HepG2 (cell line): Measurements from ENCODE around the gene STC2. TPM values are rescaled to one million over a fixed set of nuclear protein-coding genes. Genes with fewer than 3 reads are reported as not detected.

Experiments
- AGO1 ChIP-seq: fragments of 200-400 bp; formaldehyde crosslinking; IDR thresholded peaks from 2 replicates; pipeline ENCODE4 v1.6.1; 2017; ENCODE audit warnings: mild to moderate bottlenecking, low read depth, low read length, moderate library complexity; ENCODE audit not compliant: poor library complexity, severe bottlenecking
- CBX2 ChIP-seq, 2 experiments: fragments of 200-600 bp in 1 of 2; sonication (generic); formaldehyde crosslinking in 1 of 2; IDR thresholded peaks; 2 replicates each; pipeline versions ENCODE4 v1.7.0 to v1.8.1; 2018 to 2022; ENCODE audit warnings: low read depth in 2 of 2, low read length in 1 of 2, mild to moderate bottlenecking in 1 of 2, missing genetic modification reagents in 1 of 2
- DBP ChIP-seq: sonication (generic); formaldehyde crosslinking; IDR thresholded peaks from 2 replicates; pipeline ENCODE4 v1.4.0; 2020; ENCODE audit warnings: missing genetic modification reagents; ENCODE audit errors: not compliant biosample characterization
- FOXO4 ChIP-seq: sonication (generic); formaldehyde crosslinking; conservative IDR thresholded peaks from 2 replicates; pipeline ENCODE4 v1.8.1; 2023; ENCODE audit warnings: missing genetic modification reagents
- GPN1 ChIP-seq: sonication (generic); formaldehyde crosslinking; IDR thresholded peaks from 2 replicates; pipeline ENCODE4 v1.5.1; 2020; ENCODE audit warnings: missing genetic modification reagents, borderline replicate concordance
- IKZF5 ChIP-seq: IDR thresholded peaks from 2 replicates; pipeline ENCODE4 v1.6.1; 2018; ENCODE audit warnings: missing genetic modification reagents, mild to moderate bottlenecking, missing compliant biosample characterization
- MIXL1 ChIP-seq: IDR thresholded peaks from 2 replicates; pipeline ENCODE4 v1.6.1; 2016
- SRSF1 ChIP-seq: fragments of 200-400 bp; formaldehyde crosslinking; optimal IDR thresholded peaks from 2 replicates; pipeline ENCODE3; 2017; ENCODE audit warnings: mild to moderate bottlenecking, low read depth, low read length, moderate library complexity
- polyA plus RNA-seq, 8 experiments: library from polyadenylated mRNA; depleted of rRNA in 3 of 8; stranded (reverse) in 7 of 8; unstranded in 1 of 8; fragments of >200 nt; fragmentation: Illumina TruSeq in 4 of 8; extraction: Trizol in 4 of 8; gene quantifications; 2 replicates each; pipeline versions ENCODE4 v1.2.1 to v1.2.3, GENCODE V29; 2011 to 2016; ENCODE audit warnings: low read depth in 4 of 8, missing spikeins in 1 of 8, mixed read lengths in 1 of 8; ENCODE audit not compliant: insufficient read depth in 1 of 8
- total RNA-seq, 5 experiments: library from RNA; depleted of rRNA; stranded (reverse); fragments of >200 nt; fragmentation: Illumina TruSeq; extraction: Trizol; gene quantifications; 2 replicates each; pipeline ENCODE4 v1.2.3, GENCODE V29; 2016; ENCODE audit warnings: low read depth in 1 of 5
- TF ChIP-seq, protein P1 (sequence below): sonication (generic); formaldehyde crosslinking; IDR thresholded peaks from 2 replicates; pipeline ENCODE4 v1.4.0; 2020; ENCODE audit warnings: missing genetic modification reagents, mild to moderate bottlenecking, borderline replicate concordance
- TF ChIP-seq, protein P2 (sequence below): sonication (generic); formaldehyde crosslinking; IDR thresholded peaks from 2 replicates; pipeline ENCODE4 v1.5.0; 2020; ENCODE audit warnings: mild to moderate bottlenecking, missing genetic modification reagents, borderline replicate concordance

STC2 gene
- total and polyA plus RNA-seq, 2 of the 13 experiments (the other 11 are each of a cell fraction or from before 2014, with no cell fraction given), result 27.1 to 69.2 TPM

- TF ChIP-seq, protein P1, sequence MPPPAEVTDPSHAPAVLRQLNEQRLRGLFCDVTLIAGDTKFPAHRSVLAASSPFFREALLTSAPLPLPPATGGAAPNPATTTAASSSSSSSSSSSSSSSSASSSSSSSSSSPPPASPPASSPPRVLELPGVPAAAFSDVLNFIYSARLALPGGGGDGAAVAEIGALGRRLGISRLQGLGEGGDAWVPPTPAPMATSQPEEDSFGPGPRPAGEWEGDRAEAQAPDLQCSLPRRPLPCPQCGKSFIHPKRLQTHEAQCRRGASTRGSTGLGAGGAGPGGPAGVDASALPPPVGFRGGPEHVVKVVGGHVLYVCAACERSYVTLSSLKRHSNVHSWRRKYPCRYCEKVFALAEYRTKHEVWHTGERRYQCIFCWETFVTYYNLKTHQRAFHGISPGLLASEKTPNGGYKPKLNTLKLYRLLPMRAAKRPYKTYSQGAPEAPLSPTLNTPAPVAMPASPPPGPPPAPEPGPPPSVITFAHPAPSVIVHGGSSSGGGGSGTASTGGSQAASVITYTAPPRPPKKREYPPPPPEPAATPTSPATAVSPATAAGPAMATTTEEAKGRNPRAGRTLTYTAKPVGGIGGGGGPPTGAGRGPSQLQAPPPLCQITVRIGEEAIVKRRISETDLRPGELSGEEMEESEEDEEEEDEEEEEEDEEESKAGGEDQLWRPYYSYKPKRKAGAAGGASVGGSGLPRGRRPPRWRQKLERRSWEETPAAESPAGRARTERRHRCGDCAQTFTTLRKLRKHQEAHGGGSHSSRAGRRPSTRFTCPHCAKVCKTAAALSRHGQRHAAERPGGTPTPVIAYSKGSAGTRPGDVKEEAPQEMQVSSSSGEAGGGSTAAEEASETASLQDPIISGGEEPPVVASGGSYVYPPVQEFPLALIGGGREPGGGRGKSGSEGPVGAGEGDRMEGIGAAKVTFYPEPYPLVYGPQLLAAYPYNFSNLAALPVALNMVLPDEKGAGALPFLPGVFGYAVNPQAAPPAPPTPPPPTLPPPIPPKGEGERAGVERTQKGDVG (CRISPR knock-in tag), result peak; percentile 84; the same call in 1 of the 2 replicates
- TF ChIP-seq FOXO4 (no peak), GPN1 (CRISPR knock-in tag) (0 out of 2 replicates have a peak, but pooled peaks have one; percentile 79), DBP (CRISPR knock-in tag) (peak; percentile 86), SRSF1 (no peak), CBX2 (IDR thresholded peaks at IDR 0.05; ENCODE audit: low read depth, low read length) (no peak), CBX2 (CRISPR knock-in tag; IDR thresholded peaks at IDR 0.05; ENCODE audit: low read depth) (peak; percentile 99), IKZF5 (CRISPR knock-in tag) (peak; percentile 97), MIXL1 (CRISPR knock-in tag) (peak; percentile 75), AGO1 (no peak)
- TF ChIP-seq, protein P2, sequence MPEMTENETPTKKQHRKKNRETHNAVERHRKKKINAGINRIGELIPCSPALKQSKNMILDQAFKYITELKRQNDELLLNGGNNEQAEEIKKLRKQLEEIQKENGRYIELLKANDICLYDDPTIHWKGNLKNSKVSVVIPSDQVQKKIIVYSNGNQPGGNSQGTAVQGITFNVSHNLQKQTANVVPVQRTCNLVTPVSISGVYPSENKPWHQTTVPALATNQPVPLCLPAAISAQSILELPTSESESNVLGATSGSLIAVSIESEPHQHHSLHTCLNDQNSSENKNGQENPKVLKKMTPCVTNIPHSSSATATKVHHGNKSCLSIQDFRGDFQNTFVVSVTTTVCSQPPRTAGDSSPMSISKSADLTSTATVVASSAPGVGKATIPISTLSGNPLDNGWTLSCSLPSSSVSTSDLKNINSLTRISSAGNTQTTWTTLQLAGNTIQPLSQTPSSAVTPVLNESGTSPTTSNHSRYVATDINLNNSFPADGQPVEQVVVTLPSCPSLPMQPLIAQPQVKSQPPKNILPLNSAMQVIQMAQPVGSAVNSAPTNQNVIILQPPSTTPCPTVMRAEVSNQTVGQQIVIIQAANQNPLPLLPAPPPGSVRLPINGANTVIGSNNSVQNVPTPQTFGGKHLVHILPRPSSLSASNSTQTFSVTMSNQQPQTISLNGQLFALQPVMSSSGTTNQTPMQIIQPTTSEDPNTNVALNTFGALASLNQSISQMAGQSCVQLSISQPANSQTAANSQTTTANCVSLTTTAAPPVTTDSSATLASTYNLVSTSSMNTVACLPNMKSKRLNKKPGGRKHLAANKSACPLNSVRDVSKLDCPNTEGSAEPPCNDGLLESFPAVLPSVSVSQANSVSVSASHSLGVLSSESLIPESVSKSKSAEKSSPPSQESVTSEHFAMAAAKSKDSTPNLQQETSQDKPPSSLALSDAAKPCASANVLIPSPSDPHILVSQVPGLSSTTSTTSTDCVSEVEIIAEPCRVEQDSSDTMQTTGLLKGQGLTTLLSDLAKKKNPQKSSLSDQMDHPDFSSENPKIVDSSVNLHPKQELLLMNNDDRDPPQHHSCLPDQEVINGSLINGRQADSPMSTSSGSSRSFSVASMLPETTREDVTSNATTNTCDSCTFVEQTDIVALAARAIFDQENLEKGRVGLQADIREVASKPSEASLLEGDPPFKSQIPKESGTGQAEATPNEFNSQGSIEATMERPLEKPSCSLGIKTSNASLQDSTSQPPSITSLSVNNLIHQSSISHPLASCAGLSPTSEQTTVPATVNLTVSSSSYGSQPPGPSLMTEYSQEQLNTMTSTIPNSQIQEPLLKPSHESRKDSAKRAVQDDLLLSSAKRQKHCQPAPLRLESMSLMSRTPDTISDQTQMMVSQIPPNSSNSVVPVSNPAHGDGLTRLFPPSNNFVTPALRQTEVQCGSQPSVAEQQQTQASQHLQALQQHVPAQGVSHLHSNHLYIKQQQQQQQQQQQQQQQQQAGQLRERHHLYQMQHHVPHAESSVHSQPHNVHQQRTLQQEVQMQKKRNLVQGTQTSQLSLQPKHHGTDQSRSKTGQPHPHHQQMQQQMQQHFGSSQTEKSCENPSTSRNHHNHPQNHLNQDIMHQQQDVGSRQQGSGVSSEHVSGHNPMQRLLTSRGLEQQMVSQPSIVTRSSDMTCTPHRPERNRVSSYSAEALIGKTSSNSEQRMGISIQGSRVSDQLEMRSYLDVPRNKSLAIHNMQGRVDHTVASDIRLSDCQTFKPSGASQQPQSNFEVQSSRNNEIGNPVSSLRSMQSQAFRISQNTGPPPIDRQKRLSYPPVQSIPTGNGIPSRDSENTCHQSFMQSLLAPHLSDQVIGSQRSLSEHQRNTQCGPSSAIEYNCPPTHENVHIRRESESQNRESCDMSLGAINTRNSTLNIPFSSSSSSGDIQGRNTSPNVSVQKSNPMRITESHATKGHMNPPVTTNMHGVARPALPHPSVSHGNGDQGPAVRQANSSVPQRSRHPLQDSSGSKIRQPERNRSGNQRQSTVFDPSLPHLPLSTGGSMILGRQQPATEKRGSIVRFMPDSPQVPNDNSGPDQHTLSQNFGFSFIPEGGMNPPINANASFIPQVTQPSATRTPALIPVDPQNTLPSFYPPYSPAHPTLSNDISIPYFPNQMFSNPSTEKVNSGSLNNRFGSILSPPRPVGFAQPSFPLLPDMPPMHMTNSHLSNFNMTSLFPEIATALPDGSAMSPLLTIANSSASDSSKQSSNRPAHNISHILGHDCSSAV (CRISPR knock-in tag), result peak; percentile 95; the same call in 1 of the 2 replicates
These were observed 44.6 kb downstream of the STC2 start (continued) for GRCh38 chr5:173283318-173284288.
